Osteoblast (primary cell): Measurements from ENCODE around the gene ZNF502. TPM values are rescaled to one million over a fixed set of nuclear protein-coding genes. Genes with fewer than 3 reads are reported as not detected.

Source experiments
- DNase-seq: peaks from one replicate; pipeline ENCODE4 v3.0.0; 2011; ENCODE audit warnings: low spot score, mixed read lengths; ENCODE audit not compliant: insufficient read length; ENCODE audit errors: missing footprints
- H2AFZ ChIP-seq: 2 replicates; pipeline ENCODE4 v1.6.0; 2011; ENCODE audit warnings: mild to moderate bottlenecking, low read length
- H3K27ac ChIP-seq: 2 replicates; pipeline ENCODE4 v1.5.1; 2011; ENCODE audit warnings: mild to moderate bottlenecking, low read depth, low read length, moderate library complexity
- H3K27me3 ChIP-seq: 2 replicates; pipeline ENCODE4 v1.6.0; 2012; ENCODE audit warnings: mild to moderate bottlenecking, control low read depth, inconsistent platforms, low read length, moderate library complexity; ENCODE audit not compliant: insufficient read depth
- H3K36me3 ChIP-seq: 2 replicates; pipeline ENCODE4 v1.5.1; 2011; ENCODE audit warnings: mild to moderate bottlenecking, low read length, control low read depth, moderate library complexity; ENCODE audit not compliant: insufficient read depth
- H3K4me1 ChIP-seq: 2 replicates; pipeline ENCODE4 v1.5.1; 2011; ENCODE audit warnings: mild to moderate bottlenecking, low read length, control low read depth, moderate library complexity; ENCODE audit not compliant: insufficient read depth
- H3K4me2 ChIP-seq: 2 replicates; pipeline ENCODE4 v1.6.0; 2011; ENCODE audit warnings: mild to moderate bottlenecking, low read length; ENCODE audit not compliant: insufficient read depth
- H3K4me3 ChIP-seq: fragments of 200-600 bp; sonication (generic); 3 replicates; pipeline ENCODE4 v1.5.1; 2012; ENCODE audit warnings: mild to moderate bottlenecking, low read length, inconsistent platforms; ENCODE audit not compliant: insufficient read depth
- H3K79me2 ChIP-seq: 2 replicates; pipeline ENCODE4 v1.6.0; 2012; ENCODE audit warnings: mild to moderate bottlenecking, low read length, control low read depth, inconsistent platforms; ENCODE audit not compliant: insufficient read depth
- H3K9me3 ChIP-seq: 2 replicates; pipeline ENCODE4 v1.5.1; 2011; ENCODE audit warnings: low read depth, low read length, control low read depth
- H4K20me1 ChIP-seq: 2 replicates; pipeline ENCODE4 v1.6.0; 2012; ENCODE audit warnings: mild to moderate bottlenecking, low read length, control low read depth; ENCODE audit not compliant: insufficient read depth
- CTCF ChIP-seq: IDR thresholded peaks from 2 replicates; pipeline ENCODE4 v1.5.1; 2011; ENCODE audit warnings: mild to moderate bottlenecking, low read depth, low read length, moderate library complexity; ENCODE audit errors: extremely low read depth
- total RNA-seq: library from RNA; depleted of rRNA; stranded (reverse); fragments of >200 nt; gene quantifications from 2 replicates; pipeline ENCODE4 v1.2.3, GENCODE V29; 2012

ZNF502 gene
- total RNA-seq, 1 donor = 4.0 TPM

GRCh38 chr3:44762170-44762677, 49.8 kb downstream of the ZNF502 start:
- DNase-seq = peak; percentile 31
- H3K4me2 ChIP-seq = peak overlapping the region; percentile 96
- TF ChIP-seq CTCF = no peak
- no peaks in the 10 kb centered on the region for H4K20me1 ChIP-seq
- H3K79me2 ChIP-seq = peaks cover 60% of the 10 kb centered on the region
- peak overlapping the region; percentile 42 for H3K27ac ChIP-seq
- peak overlapping the region; percentile 94 for H2AFZ ChIP-seq
- H3K4me3 ChIP-seq = peak overlapping the region; percentile 79
- peaks cover 5% of the 10 kb centered on the region for H3K36me3 ChIP-seq
- H3K4me1 ChIP-seq = peaks cover 7% of the 10 kb centered on the region
- H3K9me3 ChIP-seq = no peaks in the 10 kb centered on the region
- no peaks in the 10 kb centered on the region for H3K27me3 ChIP-seq

GRCh38 chr3:44762690-44763089, 50.2 kb downstream of the ZNF502 start:
- H4K20me1 ChIP-seq = no peaks in the 10 kb centered on the region
- no peaks in the 10 kb centered on the region for H3K27me3 ChIP-seq
- H3K79me2 ChIP-seq = peaks cover 58% of the 10 kb centered on the region
- H3K4me2 ChIP-seq = peak overlapping the region; percentile 96
- peaks cover 7% of the 10 kb centered on the region for H3K4me1 ChIP-seq
- no peak for TF ChIP-seq CTCF
- peaks cover 5% of the 10 kb centered on the region for H3K36me3 ChIP-seq
- peak overlapping the region; percentile 94 for H2AFZ ChIP-seq
- DNase-seq = peak; percentile 26
- peak overlapping the region; percentile 79 for H3K4me3 ChIP-seq
- H3K27ac ChIP-seq = peak overlapping the region; percentile 24
- H3K9me3 ChIP-seq = no peaks in the 10 kb centered on the region

GRCh38 chr3:44764248-44764647, 51.8 kb downstream of the ZNF502 start:
- DNase-seq = no peak
- peaks cover 63% of the 10 kb centered on the region for H3K79me2 ChIP-seq

More at GRCh38 chr3:44764248-44764647, 51.8 kb downstream of the ZNF502 start:
- Histone ChIP-seq H3K4me2 (no peak overlapping the region), H3K4me3 (no peak overlapping the region), H3K9me3 (no peaks in the 10 kb centered on the region), H4K20me1 (no peaks in the 10 kb centered on the region), H3K36me3 (peaks cover under 1% of the 10 kb centered on the region), H3K27me3 (no peaks in the 10 kb centered on the region), H3K4me1 (peaks cover 7% of the 10 kb centered on the region), H3K27ac (no peak overlapping the region), H2AFZ (no peak overlapping the region)
- no peak for TF ChIP-seq CTCF
